ENCODE data around the gene MSANTD2.

- TF ChIP-seq GTF2A2 (tag; IDR thresholded peaks at IDR 0.05) = no peak
- TF ChIP-seq CHD4 (IDR thresholded peaks at IDR 0.05; ENCODE audit: insufficient read depth, insufficient replicate concordance, low read depth, low read length, poor library complexity, severe bottlenecking) = no peak
- no peak for TF ChIP-seq DEAF1 (CRISPR knock-in tag; IDR thresholded peaks at IDR 0.05)
- no peak for TF ChIP-seq EP300 (IDR thresholded peaks at IDR 0.05; ENCODE audit: low read length)
- TF ChIP-seq CTCF (IDR thresholded peaks at IDR 0.05 in 2 of 3, conservative IDR thresholded peaks at IDR 0.05 in 1 of 3; ENCODE audit: insufficient read depth in 2 of 3, low read depth in 1 of 3, low read length in 3 of 3) = no peak
- TF ChIP-seq ETV1 (tag; conservative IDR thresholded peaks at IDR 0.05; ENCODE audit: low read depth) = no peak
- TF ChIP-seq FOXA3 (CRISPR knock-in tag; conservative IDR thresholded peaks at IDR 0.05 in 1 of 2, IDR thresholded peaks at IDR 0.05 in 1 of 2) = no peak
- no peak for TF ChIP-seq NFYB (IDR thresholded peaks at IDR 0.05; ENCODE audit: extremely low read depth, insufficient read length)
- no peak for TF ChIP-seq TEAD4 (IDR thresholded peaks at IDR 0.05; ENCODE audit: low read length)
- TF ChIP-seq TEAD4 (CRISPR knock-in tag; IDR thresholded peaks at IDR 0.05; ENCODE audit: borderline replicate concordance) = no peak
- TF ChIP-seq CCAR2 (IDR thresholded peaks at IDR 0.05; ENCODE audit: low read depth, low read length) = no peak
- TF ChIP-seq CTBP1 (IDR thresholded peaks at IDR 0.05; ENCODE audit: borderline replicate concordance) = no peak
Measured at GRCh38 chr11:124717421-124717785, 82.8 kb downstream of the MSANTD2 start.
